HG03064 (cell line): ENCODE data around the gene CAPN15.

ENCODE experiments used
- ATAC-seq: cut with Tn5 transposase; IDR thresholded peaks from one replicate; pipeline ENCODE4 v1.9.1; 2021; ENCODE audit warnings: low read depth; ENCODE audit not compliant: unreplicated experiment

CAPN15 gene

DNA sequence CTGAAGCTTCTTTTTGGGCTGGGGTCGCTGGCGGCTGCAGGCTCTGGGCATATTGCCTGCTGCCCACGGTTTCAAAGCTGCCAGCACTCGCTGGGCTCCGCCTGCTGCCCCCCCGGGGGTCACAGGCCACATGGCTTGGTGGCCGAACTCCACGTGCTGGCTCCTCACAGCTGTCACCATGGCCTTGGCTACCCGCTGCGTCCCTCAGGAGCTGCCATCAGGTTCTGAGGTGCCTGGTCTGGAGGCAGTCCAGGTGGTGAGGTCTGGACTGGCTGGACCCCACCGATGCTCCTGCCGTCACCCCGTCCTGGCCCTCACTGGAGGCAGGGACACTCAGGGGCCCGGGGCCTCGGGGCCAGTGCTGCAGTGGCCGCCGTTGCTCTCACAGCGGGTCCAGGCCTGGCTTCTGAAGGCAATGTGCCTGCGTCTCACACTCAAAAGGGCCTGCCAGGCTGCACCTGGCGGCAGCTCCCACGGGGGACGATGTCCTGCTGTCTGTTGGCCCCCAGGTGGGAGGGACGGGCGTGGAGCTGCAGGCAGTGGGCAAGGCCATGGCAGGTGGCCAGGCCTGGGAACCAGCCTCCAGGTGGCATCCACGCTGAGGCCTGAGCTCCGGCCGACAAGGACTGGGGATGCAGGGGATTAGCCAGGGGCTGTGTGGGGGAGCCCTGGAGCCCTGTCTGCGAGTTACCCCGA lies 13.3 kb downstream of the CAPN15 start:
- no peak for ATAC-seq

DNA sequence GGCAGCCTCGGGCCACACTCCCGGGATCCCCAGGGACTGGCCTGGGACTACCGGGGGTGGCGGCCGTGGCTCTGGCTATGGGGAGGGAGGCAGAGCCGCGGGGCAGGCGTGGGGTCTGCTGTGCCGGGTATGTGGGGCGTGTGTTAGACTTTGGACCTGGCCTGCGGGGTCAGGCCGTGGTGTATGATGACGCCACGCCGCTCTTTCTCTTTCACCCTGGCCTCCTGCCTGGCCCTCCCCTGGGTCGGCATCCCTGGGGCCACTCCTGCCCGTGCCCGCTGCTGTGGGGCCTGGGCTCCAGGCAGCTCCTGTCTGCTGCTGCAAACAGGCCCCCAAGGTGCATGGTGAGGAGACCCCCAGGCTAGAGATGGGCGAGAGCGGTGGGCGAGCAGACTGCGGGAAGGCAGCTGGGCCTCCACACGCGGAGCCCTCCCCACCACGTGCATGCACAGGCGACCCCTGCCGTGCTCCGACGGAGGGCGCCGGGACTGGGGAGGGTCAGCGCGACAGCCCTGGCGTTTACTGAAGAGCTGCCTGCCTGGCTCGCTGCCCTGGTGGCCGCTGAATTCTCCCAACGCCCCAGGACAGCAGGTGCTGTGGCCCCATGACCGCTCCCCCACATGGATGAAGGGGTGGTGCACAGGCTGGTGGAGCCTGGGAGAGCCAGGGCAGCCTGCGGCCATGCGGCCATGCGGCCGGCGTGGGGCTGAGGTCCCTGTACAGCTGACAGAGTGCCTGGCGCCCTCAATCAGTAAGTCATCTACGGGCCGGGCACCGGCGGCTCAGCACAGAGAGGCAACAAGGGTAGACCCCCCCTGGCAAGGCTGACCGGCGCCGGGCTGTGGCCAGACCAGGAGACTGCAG lies 16.0 kb downstream of the CAPN15 start:
- no peak for ATAC-seq

DNA sequence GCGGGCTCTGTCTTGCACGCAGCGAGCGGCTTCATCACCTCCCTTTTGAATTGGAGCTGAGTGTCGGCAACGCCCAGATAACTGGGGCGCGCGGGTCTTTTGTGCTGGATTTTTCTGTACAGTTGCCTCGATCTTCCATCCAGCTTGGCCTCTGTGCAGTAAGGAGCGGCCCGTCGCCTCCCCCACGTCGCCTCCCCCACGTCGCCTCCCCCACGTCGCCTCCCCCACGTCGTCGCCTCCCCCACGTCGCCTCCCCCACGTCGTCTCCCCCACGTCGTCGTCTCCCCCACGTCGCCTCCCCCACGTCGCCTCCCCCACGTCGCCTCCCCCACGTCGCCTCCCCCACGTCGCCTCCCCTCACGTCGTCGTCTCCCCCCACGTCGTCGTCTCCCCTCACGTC lies 17.0 kb downstream of the CAPN15 start:
- no peak for ATAC-seq

DNA sequence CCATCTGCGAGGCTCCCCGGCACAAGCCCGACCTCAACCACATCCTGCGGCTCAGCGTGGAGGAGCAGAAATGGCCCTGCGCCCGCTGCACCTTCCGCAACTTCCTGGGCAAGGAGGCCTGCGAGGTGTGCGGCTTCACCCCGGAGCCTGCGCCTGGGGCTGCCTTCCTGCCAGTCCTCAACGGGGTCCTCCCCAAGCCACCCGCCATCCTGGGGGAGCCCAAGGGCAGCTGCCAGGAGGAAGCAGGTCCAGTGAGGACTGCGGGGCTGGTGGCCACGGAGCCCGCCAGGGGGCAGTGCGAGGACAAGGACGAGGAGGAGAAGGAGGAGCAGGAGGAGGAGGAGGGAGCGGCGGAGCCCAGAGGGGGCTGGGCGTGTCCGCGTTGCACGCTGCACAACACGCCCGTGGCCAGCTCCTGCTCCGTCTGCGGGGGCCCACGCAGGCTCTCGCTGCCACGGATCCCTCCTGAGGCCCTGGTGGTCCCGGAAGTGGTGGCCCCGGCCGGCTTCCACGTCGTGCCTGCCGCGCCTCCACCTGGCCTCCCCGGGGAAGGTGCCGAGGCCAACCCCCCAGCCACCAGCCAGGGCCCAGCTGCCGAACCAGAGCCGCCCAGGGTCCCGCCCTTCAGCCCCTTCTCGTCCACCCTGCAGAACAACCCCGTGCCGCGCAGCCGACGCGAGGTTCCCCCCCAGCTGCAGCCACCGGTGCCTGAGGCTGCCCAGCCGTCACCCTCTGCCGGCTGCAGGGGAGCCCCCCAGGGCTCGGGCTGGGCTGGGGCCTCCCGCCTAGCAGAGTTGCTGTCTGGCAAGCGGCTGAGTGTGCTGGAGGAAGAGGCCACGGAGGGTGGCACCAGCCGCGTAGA lies 19.6 kb downstream of the CAPN15 start:
- ATAC-seq, result no peak

DNA sequence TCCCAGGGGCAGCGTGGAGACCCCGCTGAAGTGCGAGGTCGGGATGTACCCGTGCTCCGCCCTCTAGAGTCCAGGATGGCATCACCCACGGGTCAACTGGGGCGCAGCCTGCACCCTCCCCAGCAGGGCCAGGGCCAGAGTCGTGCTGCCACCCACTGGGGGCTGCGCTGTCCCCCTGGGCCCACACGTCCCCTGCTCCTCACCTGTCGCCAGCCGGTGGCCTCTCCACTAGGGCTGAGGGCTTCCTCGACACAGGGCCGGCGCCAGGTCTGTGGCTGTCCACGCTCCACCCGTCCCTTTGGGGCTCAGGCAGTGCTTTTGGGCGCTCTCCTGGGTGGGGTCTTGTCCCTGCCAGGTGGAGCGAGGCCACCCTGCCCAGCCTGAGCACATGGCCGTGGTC lies 21.1 kb downstream of the CAPN15 start:
- ATAC-seq, result no peak

DNA sequence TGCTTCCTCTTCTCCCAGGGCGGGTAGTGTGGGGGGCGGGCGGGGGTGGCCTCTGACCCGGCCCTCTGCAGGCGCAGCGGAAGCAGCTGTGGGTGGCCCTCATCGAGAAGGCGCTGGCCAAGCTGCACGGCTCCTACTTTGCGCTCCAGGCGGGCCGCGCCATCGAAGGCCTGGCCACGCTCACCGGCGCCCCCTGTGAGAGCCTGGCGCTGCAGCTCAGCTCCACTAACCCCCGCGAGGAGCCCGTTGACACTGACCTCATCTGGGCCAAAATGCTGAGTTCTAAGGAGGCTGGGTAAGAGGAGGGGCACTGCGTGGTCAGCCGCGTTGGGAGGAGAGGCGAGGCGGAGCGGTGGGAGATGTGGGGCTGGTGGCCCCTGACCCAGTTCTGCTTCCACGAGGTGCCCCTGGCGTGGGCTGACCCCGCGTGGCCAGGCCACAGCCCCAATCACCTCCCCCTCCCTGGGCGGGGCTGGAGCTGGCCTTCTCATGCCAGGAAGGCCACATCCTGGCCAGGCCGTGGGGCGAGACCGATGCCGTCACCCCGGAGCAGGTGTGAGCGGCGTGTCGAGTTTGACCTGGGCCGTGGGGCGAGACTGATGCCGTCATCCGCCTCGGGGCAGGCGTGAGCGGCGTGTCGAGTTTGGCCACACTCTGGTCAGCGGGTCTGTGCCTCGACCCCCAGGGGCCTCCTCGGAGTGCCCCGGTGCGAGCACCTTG lies 22.2 kb downstream of the CAPN15 start:
- no peak for ATAC-seq

DNA sequence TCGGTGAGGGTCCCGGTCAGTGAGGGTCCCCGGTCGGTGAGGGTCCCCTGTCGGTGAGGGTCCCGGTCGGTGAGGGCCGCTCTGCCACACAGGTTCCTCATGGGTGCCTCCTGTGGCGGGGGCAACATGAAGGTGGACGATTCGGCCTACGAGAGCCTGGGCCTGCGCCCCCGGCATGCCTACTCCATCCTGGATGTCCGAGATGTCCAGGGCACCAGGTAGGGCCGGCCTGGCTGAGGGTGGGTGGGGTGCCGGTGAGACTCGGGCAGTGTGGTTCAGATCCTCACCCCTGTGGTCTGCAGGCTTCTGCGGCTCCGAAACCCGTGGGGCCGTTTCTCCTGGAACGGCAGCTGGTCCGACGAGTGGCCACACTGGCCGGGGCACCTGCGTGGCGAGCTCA lies 23.7 kb downstream of the CAPN15 start:
- ATAC-seq, result no peak

DNA sequence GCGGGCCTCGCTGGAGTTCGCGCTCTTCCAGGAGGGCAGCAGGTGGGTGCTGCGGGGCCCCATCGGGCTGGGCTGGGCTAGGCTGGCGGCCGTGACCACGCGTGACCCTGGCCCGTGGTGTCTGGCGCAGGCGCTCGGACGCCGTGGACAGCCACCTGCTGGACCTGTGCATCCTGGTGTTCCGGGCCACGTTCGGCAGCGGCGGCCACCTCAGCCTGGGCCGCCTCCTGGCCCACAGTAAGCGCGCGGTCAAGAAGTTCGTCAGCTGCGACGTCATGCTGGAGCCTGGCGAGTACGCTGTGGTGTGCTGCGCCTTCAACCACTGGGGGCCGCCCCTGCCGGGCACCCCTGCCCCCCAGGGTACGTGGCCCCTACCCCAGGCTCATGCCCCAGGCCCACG lies 24.7 kb downstream of the CAPN15 start:
- no peak for ATAC-seq

DNA sequence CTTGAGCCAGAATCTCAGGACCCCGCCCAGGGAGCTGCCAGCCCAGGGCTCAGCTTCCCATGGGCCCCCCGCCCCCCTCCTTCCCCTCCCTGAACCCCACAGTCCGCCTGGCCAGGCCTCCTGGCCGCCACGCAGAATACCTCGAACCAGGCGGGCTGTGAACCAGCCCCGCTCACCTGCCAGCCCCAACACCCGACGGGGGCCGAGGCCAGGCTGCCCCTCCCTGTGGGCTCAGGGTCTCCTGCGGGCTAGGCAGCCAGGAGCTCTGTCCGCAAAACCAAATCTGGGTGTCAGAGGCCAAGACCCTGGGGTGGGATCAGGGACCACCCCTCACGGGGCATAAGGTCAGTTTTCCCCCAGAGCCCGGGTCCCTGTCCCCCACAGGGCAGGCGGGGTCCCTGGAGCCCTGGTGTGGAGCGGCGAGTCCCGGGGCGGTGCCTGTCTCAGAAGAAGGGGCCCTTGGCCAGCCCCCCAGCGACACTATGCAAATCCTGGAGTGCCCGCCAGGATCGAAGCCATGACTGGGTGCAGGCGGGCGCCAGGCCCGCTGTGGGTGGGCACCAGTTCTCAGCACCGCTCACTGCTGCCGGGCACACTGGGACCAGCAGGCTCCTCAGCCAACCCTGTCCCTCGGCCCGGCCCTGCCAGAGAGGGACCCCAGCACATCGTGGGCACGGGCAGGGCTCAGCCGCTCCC lies 26.2 kb downstream of the CAPN15 start:
- ATAC-seq, result no peak

DNA sequence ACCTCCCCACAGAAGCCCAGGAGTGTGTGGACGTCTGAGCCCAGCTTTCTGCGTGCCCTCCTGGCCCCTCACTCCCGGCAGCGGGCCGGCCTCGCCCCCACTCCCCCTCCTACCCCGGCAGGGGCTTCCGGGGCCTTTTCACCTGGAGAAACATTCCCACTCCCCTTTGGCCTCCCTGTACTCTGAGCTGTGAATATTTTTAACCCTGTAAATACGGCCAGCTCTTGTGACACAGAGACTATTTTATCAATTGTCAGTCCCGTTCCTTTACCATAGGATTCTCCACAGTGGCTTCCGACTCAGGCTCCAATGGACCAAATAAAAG lies 26.7 kb downstream of the CAPN15 start:
- no peak for ATAC-seq

DNA sequence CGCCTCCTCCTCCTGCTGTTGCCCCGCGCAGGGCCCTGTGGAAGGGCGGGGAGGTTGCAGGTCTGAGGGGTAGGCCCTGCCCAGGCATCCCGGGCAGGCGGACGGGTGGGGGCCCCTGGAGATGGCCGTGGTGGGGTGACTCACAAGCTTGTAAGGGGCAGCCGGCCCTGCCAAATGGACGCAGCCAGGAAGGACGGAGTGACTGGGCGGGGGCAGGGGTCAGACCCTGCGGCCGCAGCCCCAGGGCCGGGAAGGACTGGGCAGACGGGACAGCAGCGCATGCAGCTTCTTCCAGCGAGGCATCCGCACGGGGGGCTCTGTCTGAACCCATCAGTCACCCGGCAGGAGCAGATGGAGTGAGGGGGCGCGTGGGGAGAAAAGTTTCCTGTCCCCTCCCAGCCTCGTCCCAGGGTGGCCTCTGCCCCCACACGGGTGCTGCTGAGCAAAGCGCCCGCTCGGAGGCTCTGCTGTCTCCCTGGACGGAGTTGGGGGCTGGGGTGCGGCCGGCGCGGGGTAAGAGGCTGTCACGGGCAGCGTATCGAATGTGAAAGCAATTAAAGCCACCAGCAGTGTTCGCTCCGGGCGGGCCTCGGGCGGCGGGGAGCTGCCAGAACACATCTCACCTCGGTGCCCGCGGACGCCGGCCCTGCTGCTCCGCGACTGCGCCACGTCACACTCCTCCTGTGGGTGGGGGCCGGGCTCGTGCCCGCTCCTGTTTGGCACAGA lies 27.3 kb downstream of the CAPN15 start:
- no peak for ATAC-seq

DNA sequence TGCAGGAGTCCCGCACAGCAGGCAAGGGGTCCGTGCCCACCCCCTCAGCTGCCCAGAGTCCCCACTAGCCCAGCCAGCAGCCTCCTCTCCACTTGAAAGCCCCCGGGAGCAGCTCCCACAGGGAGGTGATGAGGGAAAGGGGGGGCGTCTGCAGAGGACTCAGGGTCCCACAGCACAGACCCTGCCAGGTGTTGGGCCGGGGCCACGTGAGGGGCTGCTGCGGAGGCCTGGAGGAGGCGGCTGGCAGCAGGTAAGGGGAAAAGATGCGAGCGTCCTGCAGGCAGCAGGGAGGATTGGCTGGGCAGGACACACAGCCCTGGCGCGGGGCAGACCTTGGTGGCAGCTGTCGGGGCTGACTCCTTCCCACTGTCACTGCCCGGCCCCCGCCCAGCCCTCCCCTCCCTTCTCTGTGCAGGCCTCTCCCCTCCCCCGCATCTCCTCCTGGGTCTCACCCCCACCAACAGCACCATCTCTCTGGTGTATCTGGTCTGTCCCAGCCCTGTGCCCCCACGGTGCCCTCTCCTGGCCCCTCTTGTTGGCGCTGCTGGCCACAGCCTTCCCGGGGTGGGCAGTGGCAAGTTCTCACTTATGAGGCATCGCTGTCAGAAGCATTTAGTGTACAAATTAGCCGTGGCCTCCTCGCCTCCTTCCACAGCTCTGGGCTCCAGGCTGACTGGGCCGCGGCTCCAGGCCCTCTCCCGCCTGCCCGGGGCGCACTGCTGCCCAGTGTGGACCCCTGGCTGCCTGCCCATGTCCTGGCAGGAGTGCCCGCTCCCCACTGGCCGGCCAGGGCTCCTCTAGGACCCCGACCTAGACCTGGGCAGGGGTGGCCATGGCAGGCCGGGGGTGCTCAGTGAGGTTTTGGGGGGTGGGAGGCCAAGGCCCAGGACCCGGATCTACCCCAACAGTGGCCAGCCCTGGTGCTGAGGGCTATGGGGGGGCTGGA lies 28.3 kb downstream of the CAPN15 start:
- ATAC-seq, result no peak

DNA sequence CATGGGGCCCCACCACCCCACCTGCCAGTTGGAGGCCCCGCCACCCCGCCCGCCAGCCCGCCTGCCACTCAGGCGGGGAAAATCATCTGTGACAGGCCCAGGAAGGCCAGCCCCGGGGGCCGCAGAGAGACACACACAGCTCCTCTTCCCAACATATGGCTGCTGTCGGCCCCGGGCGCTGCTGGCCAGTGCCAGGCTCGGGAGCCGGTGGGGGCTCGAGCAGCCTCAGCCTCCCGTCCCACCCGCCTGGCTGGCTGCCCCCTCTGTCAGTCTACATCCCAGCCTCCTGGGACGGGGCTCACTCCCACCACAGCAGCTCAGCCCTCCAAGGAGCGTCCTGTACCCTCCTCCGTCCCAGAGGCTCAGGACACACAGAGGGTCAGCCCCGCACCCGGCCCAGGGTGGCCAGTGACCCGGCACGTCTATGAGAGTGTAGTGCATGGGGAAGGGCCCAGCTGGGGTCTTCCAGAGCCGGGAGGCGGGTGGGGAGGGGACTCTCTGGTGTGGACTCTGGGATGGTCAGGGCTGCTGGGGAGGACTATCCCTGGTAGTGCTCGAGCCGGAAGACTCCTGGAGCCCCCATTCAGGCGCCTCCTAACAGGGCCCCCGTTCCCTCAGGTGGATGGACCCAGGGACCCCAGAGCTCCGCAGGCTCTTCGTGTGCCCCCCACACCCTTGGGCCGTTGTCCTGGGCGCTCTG lies 29.1 kb downstream of the CAPN15 start:
- ATAC-seq, result no peak

DNA sequence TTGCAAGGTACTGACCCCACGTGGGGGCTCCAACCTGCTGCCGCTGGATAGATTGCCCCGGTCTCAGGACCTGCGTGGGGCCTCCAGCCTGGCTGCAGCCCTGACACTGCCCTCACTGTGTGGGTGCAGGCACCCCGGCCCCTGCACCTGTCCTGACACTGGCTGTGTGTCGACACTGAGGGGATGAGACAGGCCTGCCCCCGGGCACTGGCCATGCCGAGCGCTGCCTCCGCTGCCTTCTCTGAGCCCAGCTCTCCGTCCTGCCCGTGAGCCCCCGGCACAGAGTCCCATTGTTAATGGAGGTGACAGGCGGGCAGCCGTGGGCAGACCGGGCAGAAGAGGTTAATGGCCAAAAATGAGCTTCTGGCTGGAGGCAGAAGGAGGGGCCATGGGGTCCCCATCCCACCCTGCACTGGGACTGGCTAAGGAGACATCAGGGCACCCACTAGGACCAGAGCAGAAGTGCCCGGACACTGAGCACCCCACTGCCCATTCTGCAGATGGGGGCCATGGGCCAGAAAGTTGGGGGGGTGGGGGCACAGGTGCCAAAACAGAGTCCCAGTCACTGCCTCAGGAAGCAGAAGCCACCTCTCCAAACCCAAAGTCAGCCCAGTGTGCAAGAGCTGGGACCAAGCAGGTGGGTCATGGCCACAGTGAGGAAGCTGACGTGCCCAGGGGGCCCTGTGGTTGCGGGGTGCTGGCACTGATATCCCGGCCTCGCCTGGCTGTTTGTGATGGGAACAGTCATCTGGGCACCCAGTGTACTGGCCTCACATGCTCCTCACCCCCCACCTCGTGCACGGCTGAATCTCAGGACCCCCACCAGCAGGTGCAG lies 30.2 kb downstream of the CAPN15 start:
- no peak for ATAC-seq

DNA sequence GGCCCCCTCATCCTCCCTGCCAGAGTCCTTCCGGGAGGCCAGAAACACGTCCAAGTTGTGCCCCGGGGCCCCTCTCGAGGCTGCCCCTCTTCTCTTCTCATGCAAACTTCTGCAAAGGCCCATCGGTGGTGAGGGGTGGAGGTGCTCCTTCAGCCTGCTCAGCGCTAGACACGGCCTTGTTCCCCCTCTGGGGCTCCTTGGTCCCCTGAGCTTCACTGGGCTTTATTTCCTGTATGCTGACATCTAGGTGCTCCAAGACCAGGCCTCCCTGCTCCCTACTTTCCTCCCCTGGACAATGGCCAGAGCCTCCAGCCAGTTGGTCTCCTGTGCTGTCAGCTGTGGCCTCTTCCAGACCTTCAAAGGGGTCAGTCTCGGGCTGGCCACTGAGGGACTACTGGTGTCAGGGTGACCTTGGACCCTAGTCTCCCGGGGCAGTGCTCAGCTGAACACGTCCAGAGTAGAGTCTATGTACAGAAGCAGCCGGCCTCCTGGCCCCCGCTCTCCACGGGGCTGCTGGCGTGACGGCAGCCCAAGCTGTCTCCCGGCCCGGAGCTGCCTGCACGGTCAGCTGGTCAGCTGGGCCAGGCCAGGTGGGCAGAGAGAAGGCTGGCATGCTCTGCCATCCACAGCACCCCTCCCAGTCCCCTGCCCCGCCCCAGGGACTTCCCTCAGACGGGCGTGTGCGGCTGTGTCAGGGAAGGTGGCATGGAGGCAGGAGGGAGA lies 30.9 kb downstream of the CAPN15 start:
- ATAC-seq, result no peak

DNA sequence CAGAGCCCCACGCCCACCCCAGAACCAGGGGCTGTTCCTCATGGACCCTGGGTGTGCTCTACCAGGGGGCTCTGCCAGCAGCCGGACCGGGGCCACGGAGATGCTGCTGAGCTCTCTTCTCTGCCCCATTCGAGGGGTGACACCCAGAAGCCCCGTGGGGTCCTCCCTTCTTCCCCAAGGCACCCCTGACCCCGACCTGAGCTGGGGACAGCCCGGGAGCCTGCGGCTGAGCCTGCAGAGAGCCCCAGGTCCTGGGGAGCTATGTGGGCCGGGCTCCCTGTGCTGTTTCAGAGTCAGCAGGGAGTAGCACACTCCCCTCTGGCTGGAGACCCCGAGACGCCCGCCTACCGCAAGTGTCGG lies 31.5 kb downstream of the CAPN15 start:
- no peak for ATAC-seq
